Endothelial cell of umbilical vein (primary cell): ENCODE data around the gene COX10. TPM values are rescaled to one million over a fixed set of nuclear protein-coding genes. Genes with fewer than 3 reads are reported as not detected.

Experiments used
- BruUV-seq: library from RNA; stranded (reverse); fragments of 400-500 nt; replicated peaks from 2 replicates; lab custom pipeline; 2021; lab: Mats Ljungman, UMichigan
- CTCF ChIA-PET: fragments of 300-600, 350-600 bp; sonication (Branson Sonifier 250); formaldehyde crosslinking; loops from one replicate; lab custom pipeline; 2021; ENCODE audit warnings: antibody characterized with exemption, inconsistent platforms; lab: Charles Lee
- POLR2A ChIA-PET: fragments of 300-600, 350-600 bp; sonication (Branson Sonifier 250); formaldehyde crosslinking; loops from one replicate; lab custom pipeline; 2021; ENCODE audit warnings: antibody characterized with exemption, inconsistent platforms; lab: Charles Lee
- DNase-seq: peaks from one replicate; pipeline ENCODE4 v3.0.0-alpha.2; 2011; ENCODE audit warnings: low read depth, low spot score
- FAIRE-seq: peaks from 2 replicates; lab custom pipeline; 2011; peaks lifted over from hg19 to GRCh38; lab: Jason Lieb, UNC
- H2AFZ ChIP-seq: 2 replicates; pipeline ENCODE4 v1.6.0; 2012; ENCODE audit warnings: low read depth, low read length, control low read depth, inconsistent platforms
- H3K27ac ChIP-seq: 2 replicates; pipeline ENCODE4 v1.5.1; 2011; ENCODE audit warnings: low read depth, mild to moderate bottlenecking, control low read depth, low read length, moderate library complexity; ENCODE audit not compliant: insufficient read depth
- H3K27me3 ChIP-seq, 2 experiments: 2 replicates each; pipeline versions ENCODE4 v1.6.0 to v1.6.1; 2011; ENCODE audit warnings: low read length in 2 of 2, mixed read lengths in 1 of 2; ENCODE audit not compliant: control insufficient read depth in 2 of 2, insufficient read depth in 2 of 2
- H3K36me3 ChIP-seq, 2 experiments: 2 replicates in 1 of 2; 3 replicates in 1 of 2; pipeline ENCODE4 v1.5.1; 2011; ENCODE audit warnings: low read length in 2 of 2, mild to moderate bottlenecking in 1 of 2, moderate library complexity in 1 of 2; ENCODE audit not compliant: control insufficient read depth in 2 of 2, insufficient read depth in 2 of 2; ENCODE audit errors: extremely low read depth in 1 of 2
- H3K4me1 ChIP-seq: 3 replicates; pipeline ENCODE4 v1.5.1; 2011; ENCODE audit warnings: mild to moderate bottlenecking, low read length; ENCODE audit not compliant: control insufficient read depth, insufficient read depth; ENCODE audit errors: extremely low read depth
- H3K4me2 ChIP-seq: 2 replicates; pipeline ENCODE4 v1.6.1; 2011; ENCODE audit warnings: low read length, control low read depth, mixed read lengths; ENCODE audit not compliant: insufficient read depth
- H3K4me3 ChIP-seq, 3 experiments: fragments of 200-600 bp in 1 of 3; sonication (generic), shearing (Covaris generic) in 1 of 3; replicated peaks in 1 of 3; 2 replicates each; pipeline ENCODE4 v1.5.1; 2011 to 2016; ENCODE audit warnings: control low read depth in 3 of 3, low read length in 3 of 3, mild to moderate bottlenecking in 2 of 3, inconsistent platforms in 1 of 3, low read depth in 1 of 3, moderate library complexity in 1 of 3; ENCODE audit not compliant: insufficient read depth in 1 of 3
- H3K79me2 ChIP-seq: 2 replicates; pipeline ENCODE4 v1.6.0; 2012; ENCODE audit warnings: low read length, inconsistent platforms; ENCODE audit not compliant: control insufficient read depth, insufficient read depth
- H3K9ac ChIP-seq: replicated peaks from 2 replicates; pipeline ENCODE3; 2011; ENCODE audit warnings: low read length, control low read depth; ENCODE audit not compliant: insufficient read depth; ENCODE audit errors: extremely low read depth
- H3K9me1 ChIP-seq: replicated peaks from 3 replicates; pipeline ENCODE4 v1.6.0; 2011; ENCODE audit warnings: mild to moderate bottlenecking, low read length; ENCODE audit not compliant: control insufficient read depth, insufficient read depth; ENCODE audit errors: extremely low read depth
- H3K9me3 ChIP-seq: replicated peaks from 2 replicates; pipeline ENCODE4 v1.5.1; 2012; ENCODE audit warnings: low read length, inconsistent platforms; ENCODE audit not compliant: control insufficient read depth, insufficient read depth
- H4K20me1 ChIP-seq: replicated peaks from 2 replicates; pipeline ENCODE3; 2011; ENCODE audit warnings: mild to moderate bottlenecking, low read length; ENCODE audit not compliant: control insufficient read depth, insufficient read depth; ENCODE audit errors: extremely low read depth
- CTCF ChIP-seq, 2 donors: IDR thresholded peaks; 1 replicate in 1 of 2; 2 replicates in 1 of 2; pipeline ENCODE4 v1.5.1; 2011; ENCODE audit warnings: low read length in 2 of 2, mild to moderate bottlenecking in 2 of 2, moderate library complexity in 2 of 2, control low read depth in 1 of 2, inconsistent platforms in 1 of 2, low read depth in 1 of 2; ENCODE audit not compliant: insufficient read depth in 1 of 2; ENCODE audit errors: extremely low read depth in 1 of 2
- EZH2 ChIP-seq: IDR thresholded peaks from 2 replicates; pipeline ENCODE4 v1.6.1; 2012; ENCODE audit warnings: borderline replicate concordance, low read depth, mild to moderate bottlenecking, moderate library complexity, low read length, inconsistent platforms; ENCODE audit not compliant: severe bottlenecking
- FOS ChIP-seq: IDR thresholded peaks from 2 replicates; pipeline ENCODE4 v1.6.1; 2011; ENCODE audit warnings: mild to moderate bottlenecking, low read length, moderate library complexity, borderline replicate concordance; ENCODE audit not compliant: insufficient read depth
- GATA2 ChIP-seq: IDR thresholded peaks from 2 replicates; pipeline ENCODE4 v1.7.0; 2011; ENCODE audit warnings: low read depth, mild to moderate bottlenecking, moderate library complexity, mixed read lengths, low read length; ENCODE audit not compliant: insufficient read length, insufficient read depth
- JUN ChIP-seq: IDR thresholded peaks from 2 replicates; pipeline ENCODE4 v1.6.1; 2011; ENCODE audit warnings: borderline replicate concordance, low read depth; ENCODE audit not compliant: insufficient read length, insufficient read depth
- MAX ChIP-seq: IDR thresholded peaks from 2 replicates; pipeline ENCODE4 v1.6.1; 2011; ENCODE audit not compliant: insufficient read depth, insufficient read length
- MYC ChIP-seq: IDR thresholded peaks from one replicate; pipeline ENCODE4 v1.6.1; 2011; ENCODE audit warnings: mild to moderate bottlenecking, low read depth, low read length
- POLR2AphosphoS5 ChIP-seq: IDR thresholded peaks from 2 replicates; pipeline ENCODE4 v1.6.1; 2012; ENCODE audit warnings: low read depth, mild to moderate bottlenecking, control low read depth, low read length, moderate library complexity; ENCODE audit not compliant: insufficient read depth
- dilution Hi-C: fragments of 300-500 bp; cut with MboI; formaldehyde crosslinking; loops from one replicate; pipeline ENCODE4 v1.15.0; 2019; ENCODE audit warnings: low sequenced_read_pairs; ENCODE audit not compliant: extremely low pct_ligation_motif_present
- intact Hi-C: fragments of 100-400 bp; cut with micrococcal nuclease; formaldehyde crosslinking; loops from one replicate; pipeline ENCODE4 v1.10.0; 2022
- polyA plus RNA-seq, 4 experiments: library from polyadenylated mRNA; depleted of rRNA in 3 of 4; stranded (reverse) in 3 of 4; unstranded in 1 of 4; fragments of >200 nt; gene quantifications; 2 replicates each; pipeline versions ENCODE4 v1.2.1 to v1.2.3, GENCODE V29; 2011 to 2012; ENCODE audit warnings: missing spikeins in 1 of 4
- total RNA-seq: library from RNA; stranded (reverse); gene quantifications from 2 replicates; pipeline ENCODE4 v1.2.3, GENCODE V29; 2021

COX10 gene
- total and polyA plus RNA-seq, 2 donors (not counting 3 experiments of a cell fraction or from before 2014, with no cell fraction given) = 9.8 to 12.1 TPM

GRCh38 chr17:14051692-14052091, 17.6 kb upstream of the COX10 start:
- TF ChIP-seq MAX (no peak), FOS (no peak), CTCF (IDR thresholded peaks at IDR 0.05; ENCODE audit: extremely low read depth in 1 of 2, insufficient read depth in 1 of 2, low read depth in 1 of 2, low read length in 2 of 2) (no peak), JUN (no peak), MYC (no peak), EZH2 (no peak), GATA2 (no peak), POLR2AphosphoS5 (no peak)
- intact Hi-C loops = no loop called here
- dilution Hi-C loops = no loop called here
- Histone ChIP-seq H3K27ac (no peak overlapping the region), H3K9ac (no peak overlapping the region), H3K9me3 (no peaks in the 10 kb centered on the region), H3K4me2 (no peak overlapping the region), H3K9me1 (no peaks in the 10 kb centered on the region), H3K36me3 (no peaks in the 10 kb centered on the region), H4K20me1 (no peaks in the 10 kb centered on the region), H3K4me3 (no peak overlapping the region), H3K27me3 (no peaks in the 10 kb centered on the region), H2AFZ (no peak overlapping the region), H3K79me2 (no peaks in the 10 kb centered on the region), H3K4me1 (no peaks in the 10 kb centered on the region)
- ChIA-PET POLR2A (no interaction called here), CTCF (no interaction called here)
- DNase-seq (no peak), FAIRE-seq (no peak)
- no TSS peak for BruUV-seq
